ENCODE results near the gene DQX1.

DNA sequence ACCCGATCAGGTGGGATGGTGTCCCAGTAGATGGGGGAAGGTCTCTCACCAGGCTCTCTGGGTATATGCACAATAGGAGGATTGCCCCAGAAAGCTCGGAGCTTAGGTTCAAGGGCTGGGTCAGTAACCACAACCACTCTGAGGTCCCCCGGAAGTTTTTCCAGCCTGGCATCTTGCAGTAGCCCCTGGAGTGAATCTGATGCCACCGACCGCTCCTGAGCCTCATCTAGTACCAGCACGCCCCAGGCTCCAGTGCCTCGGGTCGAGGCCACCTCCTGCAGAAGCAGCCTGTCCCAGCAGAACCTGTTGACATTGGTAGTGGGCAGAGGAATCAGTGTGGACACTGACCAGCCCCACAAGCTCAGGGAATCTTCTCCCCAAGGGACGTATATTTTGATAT, 2.0 kb downstream of the DQX1 start:
- TF ChIP-seq, protein P1, sequence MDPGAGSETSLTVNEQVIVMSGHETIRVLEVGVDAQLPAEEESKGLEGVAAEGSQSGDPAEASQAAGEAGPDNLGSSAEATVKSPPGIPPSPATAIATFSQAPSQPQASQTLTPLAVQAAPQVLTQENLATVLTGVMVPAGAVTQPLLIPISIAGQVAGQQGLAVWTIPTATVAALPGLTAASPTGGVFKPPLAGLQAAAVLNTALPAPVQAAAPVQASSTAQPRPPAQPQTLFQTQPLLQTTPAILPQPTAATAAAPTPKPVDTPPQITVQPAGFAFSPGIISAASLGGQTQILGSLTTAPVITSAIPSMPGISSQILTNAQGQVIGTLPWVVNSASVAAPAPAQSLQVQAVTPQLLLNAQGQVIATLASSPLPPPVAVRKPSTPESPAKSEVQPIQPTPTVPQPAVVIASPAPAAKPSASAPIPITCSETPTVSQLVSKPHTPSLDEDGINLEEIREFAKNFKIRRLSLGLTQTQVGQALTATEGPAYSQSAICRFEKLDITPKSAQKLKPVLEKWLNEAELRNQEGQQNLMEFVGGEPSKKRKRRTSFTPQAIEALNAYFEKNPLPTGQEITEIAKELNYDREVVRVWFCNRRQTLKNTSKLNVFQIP (CRISPR knock-in tag; IDR thresholded peaks at IDR 0.05; ENCODE audit: borderline replicate concordance, low read depth): no peak
- TF ChIP-seq ZFP30 (CRISPR knock-in tag; IDR thresholded peaks at IDR 0.05): no peak
- TF ChIP-seq, protein P2, sequence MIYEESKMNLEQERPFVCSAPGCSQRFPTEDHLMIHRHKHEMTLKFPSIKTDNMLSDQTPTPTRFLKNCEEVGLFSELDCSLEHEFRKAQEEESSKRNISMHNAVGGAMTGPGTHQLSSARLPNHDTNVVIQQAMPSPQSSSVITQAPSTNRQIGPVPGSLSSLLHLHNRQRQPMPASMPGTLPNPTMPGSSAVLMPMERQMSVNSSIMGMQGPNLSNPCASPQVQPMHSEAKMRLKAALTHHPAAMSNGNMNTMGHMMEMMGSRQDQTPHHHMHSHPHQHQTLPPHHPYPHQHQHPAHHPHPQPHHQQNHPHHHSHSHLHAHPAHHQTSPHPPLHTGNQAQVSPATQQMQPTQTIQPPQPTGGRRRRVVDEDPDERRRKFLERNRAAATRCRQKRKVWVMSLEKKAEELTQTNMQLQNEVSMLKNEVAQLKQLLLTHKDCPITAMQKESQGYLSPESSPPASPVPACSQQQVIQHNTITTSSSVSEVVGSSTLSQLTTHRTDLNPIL (CRISPR knock-in tag; IDR thresholded peaks at IDR 0.05; ENCODE audit: low read depth): no peak
- no peak for TF ChIP-seq ARNTL (CRISPR knock-in tag; IDR thresholded peaks at IDR 0.05; ENCODE audit: borderline replicate concordance, low read depth)
- no peak for TF ChIP-seq TSHZ2 (CRISPR knock-in tag; IDR thresholded peaks at IDR 0.05)
- no peak for TF ChIP-seq GLIS3 (CRISPR knock-in tag; IDR thresholded peaks at IDR 0.05)
- no peak for TF ChIP-seq RARB (CRISPR knock-in tag; IDR thresholded peaks at IDR 0.05)
- TF ChIP-seq ZC3H10 (CRISPR knock-in tag; IDR thresholded peaks at IDR 0.05): no peak

Data from SK-N-SH treated with all-trans-retinoic acid at 6 μM for 48 hours (cell line).